Esophagus muscularis mucosa (tissue), 4 donors: ENCODE results near the gene NUDT3. TPM values are rescaled to one million over a fixed set of nuclear protein-coding genes. Genes with fewer than 3 reads are reported as not detected.

Experiments used
- DNase-seq: peaks from one replicate; pipeline ENCODE4 v3.0.0-alpha.2; 2017; ENCODE audit errors: extremely low spot score
- H3K27ac ChIP-seq, 4 donors: fragments of 200-600 bp; sonication (generic); replicated peaks in 1 of 4; 1 replicate in 3 of 4; 2 replicates in 1 of 4; pipeline ENCODE4 v1.5.1; 2016 to 2019; ENCODE audit warnings: mild to moderate bottlenecking in 1 of 4
- H3K27me3 ChIP-seq, 4 donors: fragments of 200-600 bp; sonication (generic); one replicate each; pipeline versions ENCODE4 v1.5.1 to v1.6.0; 2016 to 2019
- H3K36me3 ChIP-seq, 4 donors: fragments of 200-600 bp; sonication (generic); one replicate each; pipeline ENCODE4 v1.5.1; 2016 to 2019
- H3K4me1 ChIP-seq, 4 donors: fragments of 200-600 bp; sonication (generic); one replicate each; pipeline ENCODE4 v1.5.1; 2016 to 2019
- H3K4me3 ChIP-seq, 4 donors: fragments of 200-600 bp; sonication (generic); 1 replicate in 2 of 4; 2 replicates in 2 of 4; pipeline ENCODE4 v1.5.1; 2016 to 2019; ENCODE audit warnings: mild to moderate bottlenecking in 4 of 4, moderate library complexity in 1 of 4
- H3K9me3 ChIP-seq, 4 donors: fragments of 200-600 bp; sonication (generic); 1 replicate in 3 of 4; 2 replicates in 1 of 4; pipeline ENCODE4 v1.5.1; 2016 to 2019
- CTCF ChIP-seq, 3 experiments: fragments of 200-600 bp in 2 of 3; fragments of 450-650 bp in 1 of 3; sonication (generic) in 2 of 3; IDR thresholded peaks; one replicate each; pipeline ENCODE4 v1.5.1; 2017 to 2019; ENCODE audit warnings: antibody characterized with exemption in 3 of 3, mild to moderate bottlenecking in 2 of 3, moderate library complexity in 1 of 3
- EP300 ChIP-seq: sonication (generic); formaldehyde crosslinking; IDR thresholded peaks from one replicate; pipeline ENCODE4 v1.6.1; 2017; ENCODE audit warnings: antibody characterized with exemption
- POLR2A ChIP-seq: fragments of 450-650 bp; IDR thresholded peaks from one replicate; pipeline ENCODE4 v1.6.1; 2017; ENCODE audit warnings: antibody characterized with exemption, moderate library complexity, mild to moderate bottlenecking, low read depth
- POLR2AphosphoS5 ChIP-seq, 2 donors: sonication (generic); formaldehyde crosslinking; IDR thresholded peaks; one replicate each; pipeline ENCODE4 v1.6.1; 2017; ENCODE audit warnings: antibody characterized with exemption in 2 of 2
- WGBS: methylation state at CpG from one replicate; pipeline ENCODE4 v1.1.5; 2018; 5-methylcytosine and 5-hydroxymethylcytosine counted together
- intact Hi-C: fragments of 100-400 bp; cut with DNase I; formaldehyde crosslinking; loops from one replicate; pipeline ENCODE4 v1.15.1; 2023
- total RNA-seq, 4 donors: library from RNA; depleted of rRNA; stranded (reverse); fragments of >200 nt; gene quantifications; one replicate each; pipeline versions ENCODE4 v1.1.0 to v1.2.1, GENCODE V29; 2016

NUDT3 gene
- total RNA-seq, 4 donors from 2014 or later = 37.1 to 57.2 (median 47.4) TPM

GRCh38 chr6:34248727-34249468, 143.6 kb downstream of the NUDT3 start, which contains the start of gene SMIM29:
Gene SMIM29, minus strand, starts transcription at chr6:34249006. Its CDS starts 1,215 bp downstream, at chr6:34247791.
- WGBS = 0% methylated on average over 4 of the region's 79 CpGs
- intact Hi-C loops = loop anchor here (2.0 to 10.0 kb wide), 4 partner anchors 52 to 356 kb away; partner anchors contain the start of gene NUDT3
- no peaks in the 10 kb centered on the region for H3K27me3 ChIP-seq
- H3K36me3 ChIP-seq = no peaks in the 10 kb centered on the region
- peak; percentile 99 for DNase-seq
- H3K4me1 ChIP-seq = peaks cover 28 to 46% (median 41%) of the 10 kb centered on the region in 4 donors
- peak within 1 kb of the TSS; percentile 74 to 84 (median 80) for H3K4me3 ChIP-seq
- TF ChIP-seq POLR2AphosphoS5 (IDR thresholded peaks at IDR 0.05) (peak; percentile 87 to 95), CTCF (IDR thresholded peaks at IDR 0.05) (peak in 2 of 3 experiments; percentile 99), EP300 (no peak), POLR2A (peak; percentile 75)
- no peaks in the 10 kb centered on the region for H3K9me3 ChIP-seq
- H3K27ac ChIP-seq = peak within 1 kb of the TSS; percentile 84 to 91 (median 90)

GRCh38 chr6:34248198-34248726, 144.2 kb downstream of the NUDT3 start:
- Histone ChIP-seq H3K27ac (peak overlapping the region; percentile 84 to 91 (median 90)), H3K4me1 (peaks cover 33 to 52% (median 45%) of the 10 kb centered on the region in 4 donors), H3K36me3 (peaks cover 0 to 2% (median 0%) of the 10 kb centered on the region in 4 donors), H3K27me3 (no peaks in the 10 kb centered on the region), H3K4me3 (peak overlapping the region; percentile 74 to 84 (median 80)), H3K9me3 (no peaks in the 10 kb centered on the region)
- no peak for DNase-seq
- TF ChIP-seq POLR2A = no peak
- no peak for TF ChIP-seq CTCF (IDR thresholded peaks at IDR 0.05)
- TF ChIP-seq POLR2AphosphoS5 (IDR thresholded peaks at IDR 0.05) = no peak
- TF ChIP-seq EP300 = no peak
- intact Hi-C loops = loop anchor here (2.0 to 10.0 kb wide), 4 partner anchors 51 to 357 kb away; partner anchors contain the start of gene NUDT3
- WGBS = 36% methylated on average over 4 of the region's 17 CpGs

GRCh38 chr6:34247481-34248197, 144.8 kb downstream of the NUDT3 start:
- peak overlapping the region; percentile 74 to 84 (median 80) for H3K4me3 ChIP-seq

More at GRCh38 chr6:34247481-34248197, 144.8 kb downstream of the NUDT3 start:
- Histone ChIP-seq H3K27me3 (no peaks in the 10 kb centered on the region), H3K36me3 (peaks cover 0 to 8% (median under 1%) of the 10 kb centered on the region in 4 donors), H3K27ac (peak overlapping the region; percentile 84 to 91 (median 90)), H3K4me1 (peaks cover 33 to 56% (median 45%) of the 10 kb centered on the region in 4 donors), H3K9me3 (no peaks in the 10 kb centered on the region)
- WGBS = 90% methylated on average over 2 of the region's 6 CpGs
- intact Hi-C loops = loop anchor here (2.0 to 10.0 kb wide), 4 partner anchors 51 to 357 kb away; partner anchors contain the start of gene NUDT3
- TF ChIP-seq EP300 = no peak
- no peak for TF ChIP-seq CTCF (IDR thresholded peaks at IDR 0.05)
- TF ChIP-seq POLR2AphosphoS5 (IDR thresholded peaks at IDR 0.05) = no peak
- no peak for TF ChIP-seq POLR2A
- no peak for DNase-seq
